SKM-1 treated with dmso at 0.1 percent for 144 hours (cell line): ENCODE results near the gene HOXD9.

Experiments used
- DNase-seq: peaks from one replicate; lab custom pipeline; 2025; ENCODE audit not compliant: unreplicated experiment; lab: John Stamatoyannopoulos, UW

The HOXD9 gene

GRCh38 chr2:176152350-176153181 lies 30.0 kb downstream of the HOXD9 start:
- DNase-seq = no peak

- no peak for DNase-seq
These were observed 32.2 kb downstream of the HOXD9 start for GRCh38 chr2:176154576-176155252.

GRCh38 chr2:176155356-176156044 lies 33.0 kb downstream of the HOXD9 start:
- DNase-seq = no peak

GRCh38 chr2:176156301-176156806 lies 33.8 kb downstream of the HOXD9 start:
- DNase-seq = no peak

- no peak for DNase-seq
These were observed 34.4 kb downstream of the HOXD9 start, which contains the start of gene HOXD3 for GRCh38 chr2:176156807-176157498. TSS of gene HOXD3 (plus strand) at chr2:176157307. CDS start at chr2:176169115, 11,808 bp downstream.

- DNase-seq = no peak
These were observed 35.1 kb downstream of the HOXD9 start for GRCh38 chr2:176157499-176158185.

- DNase-seq = no peak
These were observed 35.7 kb downstream of the HOXD9 start for GRCh38 chr2:176158186-176158591.

GRCh38 chr2:176158855-176159662 lies 36.5 kb downstream of the HOXD9 start:
- no peak for DNase-seq

GRCh38 chr2:176159663-176160250 lies 37.2 kb downstream of the HOXD9 start:
- DNase-seq = no peak

- DNase-seq = no peak
These were observed 37.9 kb downstream of the HOXD9 start for GRCh38 chr2:176160251-176160985.

- DNase-seq = no peak
These were observed 38.7 kb downstream of the HOXD9 start for GRCh38 chr2:176160986-176161824.

- DNase-seq = no peak
These were observed 39.5 kb downstream of the HOXD9 start for GRCh38 chr2:176161825-176162626.

GRCh38 chr2:176162911-176163671 lies 40.6 kb downstream of the HOXD9 start:
- DNase-seq = no peak

- DNase-seq = no peak
These were observed 41.1 kb downstream of the HOXD9 start for GRCh38 chr2:176163672-176164056.

GRCh38 chr2:176164201-176164600 lies 41.7 kb downstream of the HOXD9 start:
- DNase-seq = no peak
